Activated CD4-positive, alpha-beta T cell treated with anti-CD3 and anti-CD28 coated beads, Interleukin-2, amount 50 U/mL, for 4 hours (primary cell): ENCODE data around the gene ITGA2B.
"Not testable (repeated sequence)": the region's sequence is repeated elsewhere in the genome, so short reads cannot be mapped to it uniquely, and the experiment has no call there.

Experiments
- DNase-seq, 2 experiments: peaks; one replicate each; pipeline ENCODE4 v3.0.0-alpha.2; 2020

ITGA2B gene

DNA sequence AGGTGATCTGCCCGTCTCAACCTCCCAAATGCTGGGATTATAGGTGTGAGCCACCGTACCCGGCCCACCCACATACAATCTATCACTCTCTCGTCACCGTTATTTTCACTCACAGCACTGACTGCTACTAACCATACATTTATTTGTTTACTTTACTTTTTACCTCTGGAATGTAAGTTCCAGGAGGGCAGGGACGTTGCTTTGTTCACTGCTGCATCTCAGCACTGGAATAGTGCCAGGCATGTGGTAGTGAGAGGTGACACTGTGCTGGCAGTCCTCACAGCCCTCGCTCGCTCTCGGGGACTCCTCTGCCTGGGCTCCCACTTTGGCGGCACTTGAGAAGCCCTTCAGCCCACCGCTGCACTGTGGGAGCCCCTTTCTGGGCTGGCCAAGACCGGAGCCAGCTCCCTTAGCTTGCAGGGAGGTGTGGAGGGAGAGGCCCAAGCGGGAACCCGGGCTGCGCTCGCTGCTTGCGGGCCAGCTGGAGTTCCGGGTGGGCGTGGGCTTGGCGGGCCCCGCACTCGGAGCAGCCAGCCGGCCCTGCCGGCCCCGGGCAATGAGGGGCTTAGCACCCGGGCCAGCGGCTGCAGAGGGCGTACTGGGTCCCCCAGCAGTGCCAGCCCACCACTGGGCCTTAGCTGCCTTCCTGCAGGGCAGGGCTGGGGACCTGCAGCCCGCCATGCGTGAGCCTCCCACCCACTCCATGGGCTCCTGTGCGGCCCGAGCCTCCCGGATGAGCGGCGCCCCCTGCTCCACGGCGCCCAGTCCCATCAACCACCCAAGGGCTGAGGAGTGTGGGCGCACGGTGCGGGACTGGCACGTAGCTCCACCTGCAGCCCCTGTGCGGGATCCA is 20.8 kb downstream of the ITGA2B start:
- DNase-seq: not testable (repeated sequence)

DNA sequence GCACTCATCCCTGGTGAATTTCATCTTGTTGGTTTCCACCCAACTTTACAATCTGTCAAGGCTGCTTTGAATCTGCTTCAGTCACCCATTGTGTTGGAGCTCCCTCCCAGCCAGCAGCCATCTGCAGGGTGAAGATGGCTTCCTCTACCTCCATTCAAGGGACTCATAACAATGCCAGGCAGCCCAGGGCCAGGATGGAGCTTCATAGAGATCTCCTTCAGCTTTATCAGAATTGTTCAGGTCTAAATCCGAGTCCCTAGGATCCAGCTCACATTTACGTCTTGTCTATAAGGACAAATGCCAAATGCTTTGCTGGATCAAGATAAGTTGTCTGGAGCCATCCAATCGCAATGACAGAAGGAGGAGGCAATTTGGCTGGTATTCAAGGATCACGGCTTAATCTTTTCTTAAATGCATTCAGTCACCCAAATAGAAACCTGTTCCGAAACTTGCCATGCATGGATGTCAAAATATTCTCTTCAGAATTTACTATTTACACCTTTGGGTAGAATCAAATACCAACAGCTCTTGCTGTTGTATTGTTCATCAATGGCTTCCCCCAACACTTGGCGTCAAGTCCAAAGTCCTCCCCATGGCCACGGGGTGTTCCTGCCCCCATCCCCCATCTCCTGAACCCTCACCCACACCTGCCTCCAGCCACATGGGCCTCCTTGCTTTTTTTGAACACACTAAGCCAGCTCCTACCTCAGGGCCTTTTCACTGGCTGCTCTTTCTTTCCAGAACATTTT is 22.0 kb downstream of the ITGA2B start:
- DNase-seq: no peak

DNA sequence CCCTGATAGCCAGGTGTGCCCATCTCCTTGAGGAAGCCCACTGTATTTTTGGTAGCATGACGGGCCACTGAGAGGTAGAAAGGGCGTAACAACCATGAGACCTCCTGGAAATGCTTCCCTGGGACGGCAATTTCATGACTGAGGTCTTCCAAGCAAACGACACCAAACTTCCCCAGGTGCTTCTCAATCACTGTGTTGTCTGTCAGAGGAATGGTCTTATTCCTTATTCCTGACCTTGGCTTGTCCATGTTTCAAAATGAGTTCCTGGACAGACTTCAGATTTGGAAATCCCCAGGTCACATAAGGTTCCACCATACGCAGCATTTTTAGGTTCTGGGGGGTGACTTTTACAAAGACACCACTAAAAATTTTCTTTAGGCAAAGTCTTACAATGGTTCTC is 24.4 kb downstream of the ITGA2B start:
- not testable (repeated sequence) for DNase-seq

DNA sequence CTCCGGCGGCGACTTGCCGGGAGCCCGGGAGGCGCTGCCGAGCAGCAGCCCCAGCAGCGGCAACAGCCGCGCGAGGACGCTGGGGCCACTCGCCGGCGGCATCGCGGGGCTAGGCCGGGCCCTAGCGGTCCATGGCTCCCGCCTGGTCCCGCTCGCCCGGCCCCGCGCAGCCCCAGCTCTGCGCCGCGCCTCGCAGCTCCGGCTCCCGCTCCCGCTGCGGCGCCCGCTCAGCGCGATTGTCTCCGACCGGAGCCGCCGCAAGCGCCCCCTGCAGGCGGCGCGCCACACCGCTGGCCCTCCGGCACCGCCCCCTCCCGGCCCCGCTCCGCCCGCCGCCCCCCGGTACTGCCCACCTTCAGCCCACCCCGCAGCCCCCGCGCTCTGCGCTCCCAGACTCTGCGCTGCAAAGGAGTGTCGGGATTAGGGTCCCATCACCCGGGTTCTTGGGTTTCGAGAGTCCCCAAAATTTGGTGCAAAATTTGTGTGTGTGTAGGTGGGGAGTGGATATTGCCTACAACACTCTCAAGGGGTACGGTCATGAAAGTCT is 25.8 kb downstream of the ITGA2B start, which contains the start of gene FAM171A2:
Gene FAM171A2, minus strand, starts transcription at position 241 of the 547 bp plus-strand sequence. Its CDS starts 139 bp downstream, at position 102.
- peak; percentile 51 to 52 for DNase-seq

DNA sequence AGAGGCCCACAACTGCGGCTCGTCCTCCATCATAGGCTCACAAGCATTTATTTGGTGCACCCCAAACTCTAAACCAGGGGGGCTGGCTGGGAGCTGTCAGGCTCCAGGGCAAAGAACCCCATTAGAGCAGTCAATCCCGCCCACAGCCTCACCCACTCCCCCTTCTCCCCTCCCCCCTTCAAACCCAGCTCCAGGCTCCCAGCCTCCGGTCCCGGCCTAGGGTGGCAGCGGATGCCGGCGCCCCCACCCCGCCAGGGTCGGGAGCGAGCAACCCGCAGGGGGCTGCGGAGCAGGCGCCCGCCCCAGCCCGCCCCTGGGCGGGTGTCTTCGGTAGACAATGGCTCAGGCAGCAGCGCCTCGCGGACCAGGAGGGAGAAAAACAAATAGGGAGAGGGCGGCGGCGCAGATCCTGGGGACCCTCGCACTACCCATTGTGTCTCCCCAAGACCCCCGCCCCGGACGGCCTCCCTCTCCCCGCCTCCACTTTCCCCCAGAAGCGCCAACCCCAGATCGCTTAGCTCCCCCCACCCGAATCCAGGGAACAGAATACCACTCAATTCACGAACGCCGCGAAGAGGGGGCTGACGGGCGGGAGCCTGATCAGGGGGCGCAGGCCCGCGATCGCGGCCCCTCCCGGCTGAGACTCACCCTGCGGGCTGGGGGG is 26.4 kb downstream of the ITGA2B start:
- no peak for DNase-seq

DNA sequence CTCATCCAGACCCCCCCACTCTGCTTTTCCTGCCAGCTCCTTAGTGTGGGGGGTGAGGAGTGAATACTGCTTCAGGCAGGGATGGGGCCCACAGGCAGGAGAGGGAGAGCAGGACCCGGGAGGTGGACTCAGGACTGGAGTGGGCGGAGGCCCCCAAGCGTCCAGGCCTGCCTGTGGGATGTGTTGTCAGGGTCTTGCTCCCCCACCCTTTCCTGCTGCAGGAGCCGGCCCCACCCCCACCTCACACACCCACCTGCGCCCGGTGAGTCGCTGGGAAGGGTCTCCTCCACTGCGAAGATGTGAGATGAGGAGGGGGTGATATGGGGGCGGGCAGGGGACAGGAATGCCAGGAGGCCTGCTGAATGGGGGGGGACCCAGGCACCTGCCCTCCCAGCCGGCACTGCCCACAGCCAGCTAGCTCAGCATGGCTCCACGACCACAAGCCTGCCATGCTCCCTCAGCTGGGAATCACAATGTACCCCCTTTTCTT is 26.9 kb downstream of the ITGA2B start:
- no peak for DNase-seq

DNA sequence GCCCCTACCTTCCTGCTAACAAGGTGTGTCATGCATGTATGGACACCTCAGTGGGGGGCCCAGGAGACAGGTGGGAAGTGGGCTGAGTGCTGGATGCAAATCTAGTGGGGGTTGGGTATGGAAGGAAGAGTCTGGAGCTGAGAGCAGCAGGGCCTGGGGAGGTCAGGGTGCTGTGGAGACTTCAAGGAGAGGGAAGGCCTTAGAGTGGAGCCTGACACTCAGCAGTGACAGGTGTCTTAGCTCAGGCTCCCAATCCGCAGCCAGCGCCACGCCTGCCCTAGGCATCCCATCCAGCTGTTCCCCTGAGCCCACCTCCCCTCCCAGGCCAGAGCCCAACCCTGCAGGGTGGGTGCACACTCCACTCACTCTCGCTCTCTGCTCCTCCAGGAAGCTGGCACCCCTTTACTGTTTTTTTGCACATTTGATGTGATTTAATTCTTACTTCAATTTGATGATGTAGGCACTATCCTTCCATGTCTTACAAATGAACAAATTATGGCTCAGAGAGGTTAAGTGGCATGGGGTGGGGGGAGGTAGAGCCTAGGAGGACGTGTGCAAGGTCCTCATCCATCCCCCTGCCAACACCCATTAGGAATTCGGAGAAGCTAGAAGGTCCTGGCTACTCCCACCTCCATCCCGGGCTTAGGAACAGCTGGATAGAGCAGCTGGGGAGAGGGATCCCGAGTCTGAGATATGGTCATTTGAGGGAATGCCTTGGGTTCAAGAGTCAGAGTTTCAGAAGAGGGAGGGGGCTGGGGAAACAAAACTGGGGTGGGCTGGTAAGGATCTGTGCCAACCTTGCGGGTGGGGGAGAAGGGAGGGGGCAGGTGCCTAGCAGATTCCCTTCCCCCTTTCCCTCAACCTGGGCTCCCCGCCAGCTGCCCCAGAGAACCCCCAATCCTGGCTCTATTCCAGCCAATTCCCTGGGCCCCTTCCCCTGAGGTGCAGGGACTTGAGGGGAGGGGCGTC is 27.9 kb downstream of the ITGA2B start:
- DNase-seq: no peak

DNA sequence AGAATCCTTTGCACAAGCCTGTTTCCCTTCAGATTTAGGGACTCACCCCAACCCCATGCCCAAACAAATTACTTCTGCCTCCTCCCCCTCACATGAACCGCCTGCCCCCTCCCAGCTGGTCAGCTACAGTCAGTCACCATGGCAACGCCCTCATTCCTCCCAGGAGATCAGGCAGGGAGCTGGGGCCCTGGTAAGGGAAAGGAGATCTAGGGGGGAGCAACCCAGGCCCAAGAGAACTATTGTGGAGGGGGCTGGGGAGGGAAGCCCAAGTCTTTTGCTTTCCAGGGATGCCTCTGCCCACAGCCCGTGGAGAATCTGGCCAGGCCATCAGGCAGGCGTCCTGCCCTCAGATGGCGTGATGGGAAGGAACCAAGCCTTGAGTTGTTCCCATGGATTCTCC is 28.6 kb downstream of the ITGA2B start:
- DNase-seq: no peak

DNA sequence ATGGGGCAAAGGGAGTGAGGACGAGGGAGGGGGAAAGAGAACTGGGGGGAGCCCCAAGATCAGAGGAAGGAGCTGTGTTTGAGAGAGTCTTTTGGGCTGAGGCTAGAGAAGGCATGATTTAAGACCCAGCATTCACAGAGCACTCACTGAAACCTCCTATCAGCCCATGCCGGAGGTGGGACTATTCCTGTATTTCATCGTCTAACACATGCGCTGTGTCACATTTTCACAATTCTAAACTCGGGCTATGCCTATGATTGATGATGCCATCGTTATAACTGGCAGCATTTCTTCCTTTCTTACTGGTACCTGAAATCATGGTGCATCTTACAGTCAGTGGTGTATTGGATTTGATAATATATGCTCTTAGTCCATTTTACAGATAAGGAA is 29.3 kb downstream of the ITGA2B start:
- no peak for DNase-seq

DNA sequence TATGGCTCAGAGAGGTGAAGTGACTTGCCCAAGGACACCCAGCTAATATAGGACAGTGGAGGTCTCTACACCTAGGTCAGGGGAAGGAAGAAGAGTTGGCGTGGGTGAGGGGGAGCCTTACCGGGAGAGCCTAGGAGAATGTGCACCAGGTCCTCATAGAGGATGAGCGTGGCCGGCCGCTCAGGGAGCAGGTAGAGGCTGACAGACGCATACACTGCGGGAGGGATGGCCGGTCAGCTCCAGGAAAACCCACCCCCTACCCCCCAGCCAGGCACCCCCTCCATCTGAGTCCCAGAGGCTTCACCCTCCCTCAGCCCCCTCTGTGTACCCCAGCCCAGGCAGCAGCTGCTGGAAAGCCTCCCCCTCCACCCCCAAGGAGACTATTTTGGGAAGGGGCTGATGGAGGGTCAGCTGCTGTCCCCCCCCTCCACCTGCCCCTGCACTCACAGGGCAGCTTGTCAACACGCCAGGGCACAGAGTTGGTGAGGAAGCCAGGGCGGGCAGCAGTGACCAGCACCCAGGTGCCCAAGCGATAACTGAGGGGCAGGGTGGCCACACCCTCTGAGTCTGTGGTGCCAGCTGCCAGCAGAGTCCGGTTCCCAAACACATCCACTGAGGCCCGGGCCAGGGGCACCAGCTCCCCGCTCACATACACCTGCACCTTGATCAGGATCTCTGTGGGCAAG is 29.8 kb downstream of the ITGA2B start:
- DNase-seq: no peak

DNA sequence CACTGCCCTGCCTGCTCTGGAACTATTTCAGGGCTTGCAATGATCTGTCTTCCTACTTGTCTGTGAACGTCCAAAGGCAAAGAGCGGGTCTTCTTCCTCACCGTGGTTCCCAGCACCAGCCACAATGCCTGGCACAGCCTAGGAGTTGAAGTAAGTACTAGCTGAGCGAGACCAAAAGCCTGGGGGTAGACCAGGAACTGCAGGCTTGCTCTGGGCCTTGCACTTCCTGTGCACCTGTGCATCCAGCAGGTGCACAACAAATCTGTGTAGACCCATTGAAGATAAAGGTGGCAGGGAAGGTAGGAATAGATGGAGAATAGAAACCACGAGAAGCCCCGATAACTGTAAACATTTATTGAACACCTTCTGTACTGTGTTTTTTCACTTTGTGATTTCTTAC is 30.4 kb downstream of the ITGA2B start:
- DNase-seq: no peak

DNA sequence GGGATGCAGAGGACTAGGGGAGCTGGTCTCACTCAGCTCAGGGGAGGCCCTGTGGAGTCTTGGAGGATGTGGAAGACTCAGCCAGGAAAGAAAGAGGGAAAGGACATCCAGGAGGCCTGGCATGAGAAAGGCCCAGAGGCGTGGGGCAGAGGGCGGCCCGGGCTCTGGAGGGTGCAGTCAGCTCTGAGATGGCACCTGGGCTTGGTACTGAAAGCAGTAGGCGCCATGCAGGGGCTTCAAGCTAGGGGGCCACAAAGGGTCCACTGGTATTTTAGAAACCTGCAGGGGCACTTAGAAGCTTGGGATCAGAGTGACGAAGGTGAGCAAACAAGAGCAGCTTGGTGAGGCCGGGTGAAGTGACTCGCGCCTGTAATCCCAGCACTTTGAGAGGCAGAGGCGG is 31.4 kb downstream of the ITGA2B start:
- DNase-seq: no peak

DNA sequence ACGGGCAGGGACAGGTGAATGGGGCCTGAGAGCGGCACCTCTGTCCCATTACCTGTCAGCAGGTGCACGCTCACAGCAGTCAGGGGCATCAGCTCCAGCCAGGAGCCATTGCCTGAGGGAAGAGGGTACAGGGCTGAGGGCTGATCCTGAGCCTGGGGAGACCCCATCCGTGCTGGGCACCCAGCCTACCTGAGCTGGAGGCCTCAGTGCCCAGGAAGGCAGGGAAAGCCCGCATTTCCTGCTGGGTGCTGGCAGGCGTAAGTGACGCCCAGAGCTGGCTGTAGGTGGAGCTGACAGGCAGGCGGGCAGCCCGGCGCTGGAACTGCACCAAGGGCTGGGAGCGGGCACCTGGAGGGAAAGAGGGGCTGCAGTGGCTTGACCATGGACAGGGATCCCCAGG is 33.2 kb downstream of the ITGA2B start:
- no peak for DNase-seq

DNA sequence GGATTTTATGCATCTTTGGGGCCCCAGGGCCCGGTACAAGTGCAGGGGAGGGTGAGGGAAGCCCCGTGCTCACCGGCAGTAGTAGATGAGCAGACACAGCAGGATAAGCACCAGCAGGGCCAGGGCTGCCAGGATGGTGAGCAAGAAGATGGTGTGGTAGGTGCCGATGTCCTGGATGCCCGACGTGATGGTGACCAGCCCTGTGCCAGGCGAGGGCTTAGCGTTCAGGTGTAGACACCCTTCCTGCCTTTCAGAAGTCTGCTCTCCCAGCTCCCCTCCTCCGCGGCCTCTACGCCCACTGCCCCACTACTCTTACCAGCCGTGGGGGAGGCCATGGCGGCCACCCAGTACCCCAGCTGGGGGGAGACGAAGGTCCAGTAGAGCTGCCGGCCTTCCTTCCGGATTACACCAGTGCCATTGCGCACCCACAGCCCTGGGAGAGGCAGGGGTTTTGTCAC is 33.8 kb downstream of the ITGA2B start:
- DNase-seq: no peak

DNA sequence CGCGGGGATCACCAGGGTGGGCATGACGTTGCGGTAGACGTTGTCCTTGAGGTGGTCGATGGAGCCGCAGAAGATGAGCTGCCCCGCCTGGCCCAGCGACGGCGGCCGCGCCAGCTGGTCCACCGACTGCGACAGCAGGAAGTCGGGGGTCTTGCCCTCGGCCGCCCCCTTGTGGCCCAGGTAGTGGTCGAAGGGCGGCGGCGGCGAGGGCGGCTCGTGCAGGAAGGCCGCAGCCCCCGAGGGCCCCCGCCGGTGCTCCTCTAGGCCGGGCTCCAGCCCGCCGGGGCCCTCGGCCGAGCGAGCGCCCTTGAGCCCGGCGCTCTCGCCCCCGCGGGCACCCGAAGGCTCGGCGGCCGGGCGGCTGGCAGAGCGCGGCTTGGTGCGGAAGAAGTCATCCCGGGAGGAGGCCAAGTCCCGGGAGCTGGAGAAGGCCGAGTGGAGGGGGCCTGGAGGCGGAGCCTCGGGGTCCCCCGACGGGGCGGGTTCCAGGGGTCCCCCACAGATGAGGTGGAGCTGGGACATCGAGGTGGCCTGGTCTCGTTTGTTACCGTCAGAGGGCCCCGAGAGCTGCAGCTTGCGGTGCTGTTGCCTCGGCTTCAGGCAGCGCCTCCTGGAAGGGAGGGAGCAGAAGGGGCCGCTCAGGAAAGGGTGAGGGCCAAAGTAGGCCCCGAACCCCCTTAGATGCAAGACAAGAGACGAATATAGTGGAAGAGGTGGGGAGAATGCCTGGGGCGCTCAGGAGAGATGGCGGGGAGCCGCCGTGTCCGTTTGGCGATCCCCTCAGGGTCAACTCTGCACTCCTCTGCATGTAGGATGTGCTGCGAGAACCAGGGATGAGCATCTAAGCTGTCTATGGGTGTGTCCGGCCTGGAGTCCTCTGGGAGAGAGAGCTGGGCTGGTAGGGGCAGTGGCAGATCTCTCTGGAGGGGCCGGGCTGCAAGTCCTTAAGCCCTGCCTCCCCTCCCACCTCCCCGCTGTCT is 34.6 kb downstream of the ITGA2B start:
- DNase-seq: peak; percentile 48

DNA sequence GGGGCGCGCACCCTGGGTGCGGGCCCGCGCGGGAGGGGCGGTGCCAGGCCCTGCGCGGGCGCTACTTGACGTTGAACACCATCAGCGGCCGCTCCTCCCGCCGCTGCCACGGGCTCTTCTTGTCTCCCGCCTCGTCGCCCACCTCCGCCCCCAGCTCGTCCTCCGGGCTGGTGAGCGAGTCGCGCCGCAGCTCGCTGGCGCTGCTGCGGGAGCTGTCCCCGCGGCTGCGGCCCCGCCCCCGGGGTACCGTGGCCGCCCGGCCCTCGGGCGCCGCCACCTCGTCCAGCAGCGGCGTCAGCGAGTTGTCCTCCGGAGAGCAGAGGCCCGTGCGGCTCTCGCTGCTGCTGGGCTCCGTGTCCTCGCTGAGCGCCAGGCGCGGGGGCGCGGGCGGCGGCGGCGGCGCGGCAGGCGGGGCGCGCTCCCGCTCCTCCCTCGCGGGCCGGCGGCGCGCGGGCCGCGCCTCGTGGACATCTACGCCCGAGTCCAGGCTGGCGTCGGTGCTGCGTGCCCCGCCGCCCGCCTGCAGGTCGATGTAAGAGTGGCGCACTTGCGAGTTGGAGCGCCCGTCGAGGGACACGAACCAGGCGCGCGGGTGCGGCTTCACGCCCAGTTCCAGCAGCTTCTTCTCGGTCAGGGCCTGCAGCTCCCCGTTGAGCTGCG is 35.6 kb downstream of the ITGA2B start:
- DNase-seq: no peak

DNA sequence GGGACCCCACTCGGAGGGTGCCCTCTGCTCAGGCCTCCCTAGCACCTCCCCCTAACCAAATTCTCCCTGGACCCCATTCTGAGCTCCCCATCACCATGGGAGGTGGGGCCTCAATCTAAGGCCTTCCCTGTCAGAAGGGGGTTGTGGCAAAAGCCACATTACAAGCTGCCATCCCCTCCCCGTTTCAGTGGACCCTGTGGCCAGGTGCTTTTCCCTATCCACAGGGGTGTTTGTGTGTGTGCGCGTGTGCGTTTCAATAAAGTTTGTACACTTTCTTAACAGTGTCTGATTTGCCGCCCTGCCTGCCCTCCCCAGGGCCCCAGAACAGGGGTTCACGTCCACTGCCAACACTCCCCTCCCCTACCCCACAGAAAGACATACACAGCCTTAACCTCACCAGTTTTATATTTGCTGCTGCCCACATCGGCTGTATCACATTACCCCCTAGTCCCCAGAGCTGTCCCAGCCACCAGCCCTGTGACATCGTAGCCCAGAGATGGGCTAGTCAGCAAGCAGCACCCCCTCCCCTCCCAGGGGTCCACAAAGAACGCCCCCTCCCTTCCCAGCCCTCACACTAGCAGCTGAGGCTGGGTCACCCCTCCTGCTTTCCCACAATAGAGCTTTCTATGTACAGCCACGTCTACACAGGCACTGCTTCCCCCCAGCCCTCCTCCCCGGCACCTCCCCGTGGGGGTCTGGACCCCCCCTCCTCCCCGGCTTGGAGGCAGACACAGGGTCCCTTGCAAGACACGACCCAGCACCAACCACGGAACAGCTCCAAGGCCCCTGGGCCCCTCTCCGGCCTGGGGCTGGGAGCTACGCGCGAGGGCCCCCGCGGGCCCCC is 36.4 kb downstream of the ITGA2B start:
- DNase-seq: no peak
